Trophoblast cell (in vitro differentiated cells and primary cell): ENCODE results near the gene TENT5C.

Experiments
- DNase-seq, 2 donors: peaks; one replicate each; pipeline ENCODE4 v3.0.0-alpha.2; 2016
- H2AFZ ChIP-seq: 2 replicates; pipeline ENCODE4 v1.6.1; 2013; ENCODE audit warnings: low read length, moderate library complexity, mild to moderate bottlenecking; ENCODE audit not compliant: insufficient read depth, poor library complexity
- H2AK5ac ChIP-seq: 2 replicates; pipeline ENCODE4 v1.6.1; 2013; ENCODE audit warnings: mild to moderate bottlenecking, low read length
- H2BK120ac ChIP-seq: 2 replicates; pipeline ENCODE4 v1.6.1; 2013; ENCODE audit warnings: low read length, mild to moderate bottlenecking, moderate library complexity; ENCODE audit not compliant: insufficient read depth, poor library complexity
- H2BK12ac ChIP-seq: 2 replicates; pipeline ENCODE4 v1.6.1; 2013; ENCODE audit warnings: mild to moderate bottlenecking, low read length, moderate library complexity
- H2BK5ac ChIP-seq: 2 replicates; pipeline ENCODE4 v1.6.1; 2013; ENCODE audit warnings: low read length, low read depth, moderate library complexity, mild to moderate bottlenecking; ENCODE audit not compliant: poor library complexity
- H3K14ac ChIP-seq: 2 replicates; pipeline ENCODE4 v1.6.1; 2013; ENCODE audit warnings: mild to moderate bottlenecking, low read length
- H3K18ac ChIP-seq: 2 replicates; pipeline ENCODE4 v1.6.1; 2013; ENCODE audit warnings: mild to moderate bottlenecking, low read length
- H3K23ac ChIP-seq: 2 replicates; pipeline ENCODE4 v1.6.1; 2013; ENCODE audit warnings: low read length
- H3K27ac ChIP-seq: 2 replicates; pipeline ENCODE4 v1.5.1; 2013; ENCODE audit warnings: low read depth, mild to moderate bottlenecking, inconsistent platforms, low read length, moderate library complexity
- H3K27me3 ChIP-seq: 2 replicates; pipeline ENCODE4 v1.6.1; 2013; ENCODE audit warnings: inconsistent platforms, mild to moderate bottlenecking, low read length, moderate library complexity; ENCODE audit not compliant: insufficient read depth
- H3K36me3 ChIP-seq, 2 experiments: 1 replicate in 1 of 2; 2 replicates in 1 of 2; pipeline ENCODE4 v1.6.1; 2013; ENCODE audit warnings: low read length in 2 of 2, mild to moderate bottlenecking in 2 of 2, moderate library complexity in 1 of 2; ENCODE audit not compliant: insufficient read depth in 2 of 2, control insufficient read depth in 1 of 2
- H3K4ac ChIP-seq: 2 replicates; pipeline ENCODE4 v1.6.1; 2013; ENCODE audit warnings: low read depth, mild to moderate bottlenecking, low read length, moderate library complexity
- H3K4me1 ChIP-seq, 2 experiments: 1 replicate in 1 of 2; 2 replicates in 1 of 2; pipeline ENCODE4 v1.6.1; 2013; ENCODE audit warnings: low read length in 2 of 2, mild to moderate bottlenecking in 2 of 2, moderate library complexity in 1 of 2; ENCODE audit not compliant: insufficient read depth in 2 of 2, control insufficient read depth in 1 of 2
- H3K4me2 ChIP-seq: 2 replicates; pipeline ENCODE4 v1.6.1; 2013; ENCODE audit warnings: inconsistent platforms, mild to moderate bottlenecking, low read length, moderate library complexity
- H3K4me3 ChIP-seq: 2 replicates; pipeline ENCODE4 v1.5.1; 2013; ENCODE audit warnings: mild to moderate bottlenecking, low read depth, low read length, inconsistent platforms
- H3K79me1 ChIP-seq: one replicate; pipeline ENCODE4 v1.6.1; 2013; ENCODE audit warnings: low read length
- H3K79me2 ChIP-seq: 2 replicates; pipeline ENCODE4 v1.6.1; 2013; ENCODE audit warnings: low read length, mild to moderate bottlenecking; ENCODE audit not compliant: control insufficient read depth, insufficient read depth, poor library complexity
- H3K9ac ChIP-seq: 2 replicates; pipeline ENCODE4 v1.6.1; 2013; ENCODE audit warnings: mild to moderate bottlenecking, low read length
- H3K9me3 ChIP-seq: 2 replicates; pipeline ENCODE4 v1.6.1; 2013; ENCODE audit warnings: low read depth, mild to moderate bottlenecking, control low read depth, inconsistent platforms, low read length; ENCODE audit not compliant: insufficient read depth
- H4K12ac ChIP-seq: 2 replicates; pipeline ENCODE4 v1.6.1; 2013; ENCODE audit warnings: low read depth, mild to moderate bottlenecking, low read length, moderate library complexity
- H4K8ac ChIP-seq: 2 replicates; pipeline ENCODE4 v1.6.1; 2013; ENCODE audit warnings: low read depth, mild to moderate bottlenecking, low read length, moderate library complexity
- H4K91ac ChIP-seq: one replicate; pipeline ENCODE4 v1.6.1; 2013; ENCODE audit warnings: low read depth, mild to moderate bottlenecking, low read length, moderate library complexity
- WGBS: extraction: QIAGEN DNeasy Blood & Tissue Kit; methylation state at CpG from one replicate; pipeline ENCODE4 v1.1.7; 2013; ENCODE audit warnings: missing lambda C conversion rate; ENCODE audit not compliant: insufficient read length, insufficient coverage; ENCODE audit errors: extremely low coverage; 5-methylcytosine and 5-hydroxymethylcytosine counted together

The TENT5C gene

GRCh38 chr1:117623141-117623540 is 17.3 kb downstream of the TENT5C start:
- Histone ChIP-seq H3K36me3 (peaks cover 0 to 2% of the 10 kb centered on the region in 2 experiments), H3K27ac (no peak overlapping the region), H3K79me2 (no peaks in the 10 kb centered on the region), H2BK120ac (no peak overlapping the region), H3K4me2 (no peak overlapping the region), H3K4me3 (no peak overlapping the region), H4K12ac (no peak overlapping the region), H3K23ac (no peak overlapping the region), H2BK5ac (no peak overlapping the region), H2AFZ (no peak overlapping the region), H4K91ac (no peak overlapping the region), H3K9me3 (no peaks in the 10 kb centered on the region), H2AK5ac (no peak overlapping the region), H3K27me3 (no peaks in the 10 kb centered on the region), H3K4me1 (no peaks in the 10 kb centered on the region), H3K14ac (no peak overlapping the region), H3K4ac (no peak overlapping the region), H2BK12ac (no peak overlapping the region), H3K9ac (no peak overlapping the region), H3K18ac (no peak overlapping the region), H3K79me1 (no peaks in the 10 kb centered on the region), H4K8ac (no peak overlapping the region)
- no peak for DNase-seq
- no CpG with 5 or more reads among the region's 9 CpGs for WGBS

GRCh38 chr1:117623698-117624097 is 17.9 kb downstream of the TENT5C start:
- Histone ChIP-seq H3K4me2 (no peak overlapping the region), H3K4ac (no peak overlapping the region), H3K36me3 (peaks cover 0 to 2% of the 10 kb centered on the region in 2 experiments), H3K9ac (no peak overlapping the region), H2BK120ac (no peak overlapping the region), H4K8ac (no peak overlapping the region), H3K14ac (no peak overlapping the region), H3K79me1 (no peaks in the 10 kb centered on the region), H3K4me1 (no peaks in the 10 kb centered on the region), H2BK5ac (no peak overlapping the region), H2AFZ (no peak overlapping the region), H2BK12ac (no peak overlapping the region), H3K18ac (no peak overlapping the region), H4K12ac (no peak overlapping the region), H2AK5ac (no peak overlapping the region), H3K27me3 (no peaks in the 10 kb centered on the region), H3K9me3 (no peaks in the 10 kb centered on the region), H3K4me3 (no peak overlapping the region), H4K91ac (no peak overlapping the region), H3K79me2 (no peaks in the 10 kb centered on the region), H3K23ac (no peak overlapping the region), H3K27ac (no peak overlapping the region)
- DNase-seq: no peak
- WGBS: no CpG with 5 or more reads among the region's 13 CpGs

- Histone ChIP-seq H2BK120ac (no peak overlapping the region), H3K23ac (no peak overlapping the region), H2BK12ac (no peak overlapping the region), H3K4me3 (no peak overlapping the region), H2BK5ac (no peak overlapping the region), H2AFZ (no peak overlapping the region), H3K79me2 (no peaks in the 10 kb centered on the region), H3K27ac (no peak overlapping the region), H2AK5ac (no peak overlapping the region), H3K18ac (no peak overlapping the region), H3K4me2 (no peak overlapping the region), H3K36me3 (peaks cover 0 to 2% of the 10 kb centered on the region in 2 experiments), H3K9ac (no peak overlapping the region), H3K4ac (no peak overlapping the region), H3K9me3 (peaks cover 2% of the 10 kb centered on the region), H4K8ac (no peak overlapping the region), H4K12ac (no peak overlapping the region), H3K27me3 (no peaks in the 10 kb centered on the region), H3K4me1 (peaks cover 0 to 5% of the 10 kb centered on the region in 2 experiments), H3K79me1 (no peaks in the 10 kb centered on the region), H4K91ac (no peak overlapping the region), H3K14ac (no peak overlapping the region)
- DNase-seq: no peak
- WGBS: no CpG with 5 or more reads among the region's 6 CpGs
Observed at GRCh38 chr1:117627546-117628130, 21.8 kb downstream of the TENT5C start.

- H3K23ac ChIP-seq: no peak overlapping the region
- H3K9me3 ChIP-seq: peaks cover 2% of the 10 kb centered on the region
- H4K8ac ChIP-seq: no peak overlapping the region
- no peak overlapping the region for H3K4ac ChIP-seq
- no peak overlapping the region for H3K9ac ChIP-seq
- no peak overlapping the region for H2BK5ac ChIP-seq
- H4K12ac ChIP-seq: no peak overlapping the region
- H3K4me3 ChIP-seq: no peak overlapping the region
- no peak overlapping the region for H2BK12ac ChIP-seq
- H2AK5ac ChIP-seq: no peak overlapping the region
- no peak overlapping the region for H4K91ac ChIP-seq
- no CpG with 5 or more reads among the region's 3 CpGs for WGBS
- H3K79me1 ChIP-seq: no peaks in the 10 kb centered on the region
- H2AFZ ChIP-seq: no peak overlapping the region
- no peak overlapping the region for H3K27ac ChIP-seq
- no peaks in the 10 kb centered on the region for H3K36me3 ChIP-seq
- H2BK120ac ChIP-seq: no peak overlapping the region
- no peaks in the 10 kb centered on the region for H3K79me2 ChIP-seq
- no peak overlapping the region for H3K4me2 ChIP-seq
- no peaks in the 10 kb centered on the region for H3K27me3 ChIP-seq
- H3K18ac ChIP-seq: no peak overlapping the region
- H3K4me1 ChIP-seq: peaks cover 0 to 5% of the 10 kb centered on the region in 2 experiments
- H3K14ac ChIP-seq: no peak overlapping the region
- DNase-seq: no peak
Observed at GRCh38 chr1:117628343-117628742, 22.5 kb downstream of the TENT5C start.
